Lower leg skin (tissue), 4 donors: ENCODE measurements around the gene ARHGDIB. TPM values are rescaled to one million over a fixed set of nuclear protein-coding genes. Genes with fewer than 3 reads are reported as not detected.

Experiments used
- DNase-seq, 2 donors: peaks; one replicate each; pipeline ENCODE4 v3.0.0-alpha.2; 2019; ENCODE audit warnings: low spot score in 2 of 2
- H3K4me3 ChIP-seq: fragments of 200-600 bp; sonication (generic); 2 replicates; pipeline ENCODE4 v1.5.1; 2017; ENCODE audit warnings: mild to moderate bottlenecking, low read depth; ENCODE audit not compliant: poor library complexity, severe bottlenecking
- POLR2A ChIP-seq, 2 donors: fragments of 450-650 bp; IDR thresholded peaks; one replicate each; pipeline ENCODE4 v1.6.1; 2016 to 2017; ENCODE audit warnings: antibody characterized with exemption in 2 of 2, mild to moderate bottlenecking in 1 of 2, moderate library complexity in 1 of 2
- WGBS, 2 donors: methylation state at CpG; one replicate each; pipeline ENCODE4 v1.1.5; 2018; 5-methylcytosine and 5-hydroxymethylcytosine counted together
- intact Hi-C: fragments of 100-400 bp; cut with DNase I; formaldehyde crosslinking; loops from one replicate; pipeline ENCODE4 v1.15.0; 2023; ENCODE audit warnings: low total_unique reads
- total RNA-seq, 4 donors: library from RNA; depleted of rRNA; stranded (reverse); fragments of >200 nt; gene quantifications; one replicate each; pipeline ENCODE4 v1.1.0, GENCODE V29; 2016
- TF ChIP-seq, protein P1 (sequence below), 3 donors: fragments of 450-650 bp; IDR thresholded peaks; one replicate each; pipeline ENCODE4 v1.5.1; 2016; ENCODE audit warnings: antibody characterized with exemption in 3 of 3, mild to moderate bottlenecking in 3 of 3, moderate library complexity in 2 of 3

The ARHGDIB gene
- total RNA-seq, 4 donors from 2014 or later, result 44.9 to 84.7 (median 82.1) TPM

DNA sequence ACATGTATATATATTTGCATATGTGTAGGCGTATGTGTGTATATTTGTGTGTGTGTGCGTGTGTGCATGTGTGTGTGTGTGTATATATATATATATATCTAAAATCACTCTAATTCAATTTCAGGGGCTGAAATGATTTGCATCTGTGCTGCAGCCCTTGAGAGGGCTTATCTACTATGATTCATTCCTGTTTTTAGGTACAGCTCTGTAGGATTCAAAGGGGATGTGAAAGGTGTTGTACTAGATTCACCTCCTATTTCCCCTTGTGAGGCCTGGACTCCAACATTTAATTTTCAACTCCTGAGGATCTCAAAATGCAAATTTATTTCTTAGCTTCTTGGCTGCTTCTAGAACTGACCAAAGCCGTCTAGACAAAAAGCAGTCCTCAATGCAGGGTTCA is 34.1 kb downstream of the ARHGDIB start:
- TF ChIP-seq, protein P1, sequence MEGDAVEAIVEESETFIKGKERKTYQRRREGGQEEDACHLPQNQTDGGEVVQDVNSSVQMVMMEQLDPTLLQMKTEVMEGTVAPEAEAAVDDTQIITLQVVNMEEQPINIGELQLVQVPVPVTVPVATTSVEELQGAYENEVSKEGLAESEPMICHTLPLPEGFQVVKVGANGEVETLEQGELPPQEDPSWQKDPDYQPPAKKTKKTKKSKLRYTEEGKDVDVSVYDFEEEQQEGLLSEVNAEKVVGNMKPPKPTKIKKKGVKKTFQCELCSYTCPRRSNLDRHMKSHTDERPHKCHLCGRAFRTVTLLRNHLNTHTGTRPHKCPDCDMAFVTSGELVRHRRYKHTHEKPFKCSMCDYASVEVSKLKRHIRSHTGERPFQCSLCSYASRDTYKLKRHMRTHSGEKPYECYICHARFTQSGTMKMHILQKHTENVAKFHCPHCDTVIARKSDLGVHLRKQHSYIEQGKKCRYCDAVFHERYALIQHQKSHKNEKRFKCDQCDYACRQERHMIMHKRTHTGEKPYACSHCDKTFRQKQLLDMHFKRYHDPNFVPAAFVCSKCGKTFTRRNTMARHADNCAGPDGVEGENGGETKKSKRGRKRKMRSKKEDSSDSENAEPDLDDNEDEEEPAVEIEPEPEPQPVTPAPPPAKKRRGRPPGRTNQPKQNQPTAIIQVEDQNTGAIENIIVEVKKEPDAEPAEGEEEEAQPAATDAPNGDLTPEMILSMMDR (IDR thresholded peaks at IDR 0.05), result no peak
- no peak for TF ChIP-seq POLR2A (IDR thresholded peaks at IDR 0.05)
- no peak for DNase-seq
- H3K4me3 ChIP-seq, result no peak overlapping the region
- intact Hi-C loops, result no loop called here
- 87 to 88% methylated on average over 3 of the region's 3 CpGs for WGBS, 2 donors

DNA sequence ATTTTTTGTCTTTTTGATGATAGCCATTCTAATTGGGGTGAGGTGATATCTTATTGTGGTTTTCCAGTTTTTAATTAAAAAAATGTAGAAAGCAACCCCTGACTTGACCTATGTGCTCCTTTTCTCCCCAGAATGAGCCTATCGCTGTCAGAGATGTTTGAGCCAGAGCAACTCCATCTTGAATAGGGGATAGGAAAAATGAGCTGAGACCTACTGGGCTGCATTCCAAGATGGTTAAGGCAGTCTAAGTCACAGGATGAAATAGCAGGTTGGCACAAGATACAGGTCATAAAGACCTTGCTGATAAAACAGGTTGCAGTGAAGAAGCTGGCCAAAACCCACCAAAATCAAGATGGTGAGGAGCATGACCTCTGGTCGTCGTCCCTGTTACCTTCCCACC is 36.9 kb downstream of the ARHGDIB start:
- intact Hi-C loops, result no loop called here
- H3K4me3 ChIP-seq, result no peak overlapping the region
- no peak for DNase-seq
- WGBS, 2 donors, result 92 to 96% methylated on average over 3 of the region's 3 CpGs
- TF ChIP-seq POLR2A (IDR thresholded peaks at IDR 0.05), result no peak
- TF ChIP-seq, protein P1 (IDR thresholded peaks at IDR 0.05), result no peak

DNA sequence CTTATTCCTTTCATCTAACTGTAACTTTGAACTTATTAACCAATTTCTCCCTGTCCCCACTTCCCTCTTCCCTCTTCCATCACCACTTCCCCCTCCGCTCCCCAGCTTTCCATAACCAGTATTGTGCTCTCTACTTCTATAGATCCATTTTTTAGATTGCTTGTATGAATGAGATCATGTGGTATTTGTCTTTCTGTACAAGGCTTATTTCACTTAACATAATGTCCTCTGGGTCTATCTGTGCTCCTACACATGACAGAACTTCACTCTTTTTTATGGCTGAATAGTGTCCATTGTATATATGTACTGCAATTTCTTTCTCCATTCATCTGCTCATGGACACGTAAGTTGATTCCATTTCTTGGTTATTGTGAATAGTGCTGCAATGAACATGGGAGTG is 37.5 kb downstream of the ARHGDIB start:
- WGBS, 2 donors, result 90 to 95% methylated on average over 2 of the region's 2 CpGs
- no peak for TF ChIP-seq POLR2A (IDR thresholded peaks at IDR 0.05)
- TF ChIP-seq, protein P1 (IDR thresholded peaks at IDR 0.05), result no peak
- H3K4me3 ChIP-seq, result no peak overlapping the region
- intact Hi-C loops, result no loop called here
- DNase-seq, result no peak

DNA sequence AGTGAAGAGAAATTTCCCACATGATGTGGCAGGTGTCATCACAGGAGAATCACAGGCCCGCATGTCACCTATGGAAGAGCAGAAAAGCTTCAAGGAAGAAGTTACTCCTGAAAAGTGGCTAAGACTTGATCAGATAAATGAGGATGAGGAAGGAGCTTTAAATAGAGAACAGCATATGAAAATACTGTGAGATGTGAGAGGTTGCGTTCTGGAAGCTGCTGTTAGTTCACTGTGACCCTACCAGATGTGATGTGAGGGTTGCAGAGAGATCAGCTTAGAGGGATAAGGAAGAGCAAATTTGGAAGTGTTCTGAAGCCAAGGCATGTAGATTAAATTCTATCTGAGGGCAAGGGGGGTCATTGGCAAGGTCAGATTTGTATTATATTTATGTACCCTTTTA is 40.2 kb downstream of the ARHGDIB start:
- no peak for DNase-seq
- TF ChIP-seq, protein P1 (IDR thresholded peaks at IDR 0.05), result no peak
- TF ChIP-seq POLR2A (IDR thresholded peaks at IDR 0.05), result no peak
- intact Hi-C loops, result no loop called here
- WGBS, 2 donors, result 89 to 95% methylated on average over 2 of the region's 2 CpGs
- no peak overlapping the region for H3K4me3 ChIP-seq

DNA sequence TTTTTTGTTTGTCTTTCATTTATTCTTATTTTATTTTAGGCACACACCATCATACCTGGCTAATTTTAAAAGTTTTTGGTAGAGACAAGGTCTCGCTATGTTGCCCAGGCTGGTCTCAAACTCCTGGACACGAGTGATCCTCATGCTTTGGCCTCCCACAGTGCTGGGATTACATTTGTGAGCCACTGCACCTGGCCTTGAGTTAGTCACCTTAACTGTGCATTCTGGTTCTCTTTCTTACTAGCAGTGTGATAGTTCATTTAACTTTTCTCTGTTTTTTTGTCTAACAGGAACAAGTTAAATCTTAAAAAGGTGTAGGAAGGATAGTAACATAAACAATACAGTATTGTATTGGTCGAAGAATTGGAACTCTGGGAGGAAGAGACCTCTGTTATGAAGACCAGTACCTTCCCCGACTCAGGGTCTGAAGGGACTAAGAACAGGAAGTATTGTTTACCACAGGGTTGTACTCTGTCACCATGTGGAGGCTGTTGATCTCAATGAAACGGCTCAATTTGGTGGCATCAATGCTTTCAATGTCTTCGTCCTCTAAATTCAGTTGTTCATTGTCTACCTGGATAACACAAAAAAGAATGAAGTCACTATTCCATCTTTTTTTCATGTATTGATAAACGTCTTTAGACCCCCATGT is 40.8 kb downstream of the ARHGDIB start:
- intact Hi-C loops, result no loop called here
- no peak for TF ChIP-seq POLR2A (IDR thresholded peaks at IDR 0.05)
- TF ChIP-seq, protein P1 (IDR thresholded peaks at IDR 0.05), result no peak
- 78 to 84% methylated on average over 7 of the region's 7 CpGs for WGBS, 2 donors
- H3K4me3 ChIP-seq, result no peak overlapping the region
- DNase-seq, result no peak

DNA sequence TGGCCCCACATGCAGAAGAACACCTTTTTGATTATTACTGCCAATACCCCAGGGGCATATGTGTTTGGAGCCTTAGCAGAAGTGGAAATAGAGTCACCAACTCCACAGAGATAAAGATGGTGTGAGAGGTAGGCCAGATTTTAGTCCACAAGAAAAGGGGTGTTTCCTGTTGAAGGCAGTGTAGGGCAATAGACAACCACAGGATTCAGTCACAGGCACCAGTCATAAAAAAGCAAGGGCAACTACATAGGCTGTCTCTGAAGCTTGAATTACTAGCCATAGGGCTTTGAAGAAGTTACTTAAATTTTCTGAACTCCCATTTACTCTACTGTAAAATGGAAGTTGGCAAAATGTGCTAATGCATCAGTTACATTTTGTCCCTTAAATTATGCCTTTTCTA is 41.9 kb downstream of the ARHGDIB start:
- TF ChIP-seq, protein P1 (IDR thresholded peaks at IDR 0.05), result no peak
- TF ChIP-seq POLR2A (IDR thresholded peaks at IDR 0.05), result no peak
- DNase-seq, result no peak
- intact Hi-C loops, result no loop called here
- H3K4me3 ChIP-seq, result no peak overlapping the region
